Choroid plexus epithelial cell (primary cell): ENCODE data around the gene SFRP5.

Source experiments
- DNase-seq: peaks from one replicate; pipeline ENCODE4 v3.0.0-alpha.2; 2010; ENCODE audit warnings: low read depth
- H3K4me3 ChIP-seq: 2 replicates; pipeline ENCODE4 v1.5.1; 2011; ENCODE audit warnings: low read depth, mild to moderate bottlenecking, control low read depth, low read length, moderate library complexity
- CTCF ChIP-seq: conservative IDR thresholded peaks from 2 replicates; pipeline ENCODE4 v1.5.1; 2011; ENCODE audit warnings: low read depth, mild to moderate bottlenecking, control low read depth, inconsistent platforms, low read length, moderate library complexity

SFRP5 gene

GRCh38 chr10:97759946-97760345, 11.9 kb downstream of the SFRP5 start:
- no peak for DNase-seq
- TF ChIP-seq CTCF: no peak

GRCh38 chr10:97759158-97759887, 12.5 kb downstream of the SFRP5 start:
- peak; percentile 99 for TF ChIP-seq CTCF
- no peak overlapping the region for H3K4me3 ChIP-seq
- DNase-seq: peak; percentile 80

More at GRCh38 chr10:97759946-97760345, 11.9 kb downstream of the SFRP5 start:
- no peak overlapping the region for H3K4me3 ChIP-seq

GRCh38 chr10:97757471-97757870, 14.3 kb downstream of the SFRP5 start:
- no peak for DNase-seq
- H3K4me3 ChIP-seq: no peak overlapping the region
- no peak for TF ChIP-seq CTCF

GRCh38 chr10:97755718-97756117, 16.1 kb downstream of the SFRP5 start:
- TF ChIP-seq CTCF: no peak
- DNase-seq: no peak
- H3K4me3 ChIP-seq: no peak overlapping the region

- H3K4me3 ChIP-seq: no peak overlapping the region
- no peak for TF ChIP-seq CTCF
- DNase-seq: no peak
Measured at GRCh38 chr10:97754726-97755125, 17.1 kb downstream of the SFRP5 start.

GRCh38 chr10:97752956-97753355, 18.8 kb downstream of the SFRP5 start:
- no peak overlapping the region for H3K4me3 ChIP-seq
- no peak for TF ChIP-seq CTCF
- no peak for DNase-seq

- no peak overlapping the region for H3K4me3 ChIP-seq
- DNase-seq: no peak
- no peak for TF ChIP-seq CTCF
Measured at GRCh38 chr10:97748116-97748515, 23.7 kb downstream of the SFRP5 start.
